Measurements from ENCODE around the gene FAM210A.

GRCh38 chr18:13619505-13620205 is 106.7 kb downstream of the FAM210A start:
- TF ChIP-seq CTCF (IDR thresholded peaks at IDR 0.05) (no peak), EZH2 (IDR thresholded peaks at IDR 0.05) (no peak), EZH2phosphoT487 (IDR thresholded peaks at IDR 0.05) (no peak)
